Right lung (tissue), 5 donors: Measurements from ENCODE around the gene ELMO1. TPM values are rescaled to one million over a fixed set of nuclear protein-coding genes. Genes with fewer than 3 reads are reported as not detected.

Experiments used
- DNase-seq, 2 donors: peaks; one replicate each; pipeline ENCODE4 v3.0.0-alpha.2; 2013
- polyA plus RNA-seq, 5 donors: library from polyadenylated mRNA; unstranded; fragments of 120-200 nt; gene quantifications; one replicate each; pipeline versions ENCODE4 v1.2.1 to v1.2.3, GENCODE V29; 2013; ENCODE audit warnings: inconsistent platforms in 1 of 5, low replicate concordance in 1 of 5; ENCODE audit not compliant: insufficient read length in 5 of 5, insufficient read depth in 1 of 5

Gene ELMO1
- polyA plus RNA-seq, 5 donors = 36.7 to 56.0 (median 46.0) TPM

- no peak for DNase-seq
Observed at GRCh38 chr7:36923185-36923584, 525.5 kb downstream of the ELMO1 start.

GRCh38 chr7:36920433-36920832 lies 528.2 kb downstream of the ELMO1 start:
- no peak for DNase-seq

GRCh38 chr7:36919738-36920137 lies 528.9 kb downstream of the ELMO1 start:
- no peak for DNase-seq

- DNase-seq = no peak
Observed at GRCh38 chr7:36918591-36918990, 530.1 kb downstream of the ELMO1 start.

- no peak for DNase-seq
Observed at GRCh38 chr7:36916619-36917018, 532.0 kb downstream of the ELMO1 start.

- no peak for DNase-seq
Observed at GRCh38 chr7:36916116-36916515, 532.5 kb downstream of the ELMO1 start.

- no peak for DNase-seq
Observed at GRCh38 chr7:36911788-36912187, 536.9 kb downstream of the ELMO1 start.

GRCh38 chr7:36910859-36911258 lies 537.8 kb downstream of the ELMO1 start:
- no peak for DNase-seq

- DNase-seq = no peak
Observed at GRCh38 chr7:36910401-36910800, 538.3 kb downstream of the ELMO1 start.

- DNase-seq = no peak
Observed at GRCh38 chr7:36906956-36907635, 541.6 kb downstream of the ELMO1 start.

GRCh38 chr7:36906448-36906847 lies 542.2 kb downstream of the ELMO1 start:
- DNase-seq = no peak

GRCh38 chr7:36905841-36906240 lies 542.8 kb downstream of the ELMO1 start:
- no peak for DNase-seq

- DNase-seq = no peak
Observed at GRCh38 chr7:36904802-36905201, 543.9 kb downstream of the ELMO1 start.

- no peak for DNase-seq
Observed at GRCh38 chr7:36904101-36904500, 544.6 kb downstream of the ELMO1 start.

- DNase-seq = no peak
Observed at GRCh38 chr7:36900988-36901710, 547.5 kb downstream of the ELMO1 start.

- no peak for DNase-seq
Observed at GRCh38 chr7:36898186-36898585, 550.5 kb downstream of the ELMO1 start.

GRCh38 chr7:36896956-36897590 lies 551.6 kb downstream of the ELMO1 start:
- no peak for DNase-seq

- DNase-seq = no peak
Observed at GRCh38 chr7:36896418-36896817, 552.2 kb downstream of the ELMO1 start.

GRCh38 chr7:36895192-36895591 lies 553.5 kb downstream of the ELMO1 start:
- DNase-seq = no peak

- no peak for DNase-seq
Observed at GRCh38 chr7:36894190-36894589, 554.5 kb downstream of the ELMO1 start.

- DNase-seq = no peak
Observed at GRCh38 chr7:36889182-36889581, 559.5 kb downstream of the ELMO1 start.

- DNase-seq = no peak
Observed at GRCh38 chr7:36887969-36888368, 560.7 kb downstream of the ELMO1 start.

GRCh38 chr7:36887233-36887632 lies 561.4 kb downstream of the ELMO1 start:
- DNase-seq = no peak
